Keratinocyte (primary cell): ENCODE measurements around the gene KIAA0586.

ENCODE experiments used
- EZH2 ChIP-seq: IDR thresholded peaks from one replicate; pipeline ENCODE4 v1.6.1; 2012; ENCODE audit warnings: inconsistent platforms, mild to moderate bottlenecking, low read length, moderate library complexity
- TF ChIP-seq, protein P1 (sequence below), 3 experiments: IDR thresholded peaks in 1 of 3; conservative IDR thresholded peaks in 1 of 3; optimal IDR thresholded peaks in 1 of 3; 2 replicates in 2 of 3; 3 replicates in 1 of 3; pipeline versions ENCODE3 to v1.5.1; 2011; ENCODE audit warnings: low read length in 3 of 3, mild to moderate bottlenecking in 3 of 3, moderate library complexity in 2 of 3, control low read depth in 1 of 3, inconsistent platforms in 1 of 3; ENCODE audit not compliant: insufficient read depth in 2 of 3; ENCODE audit errors: extremely low read depth in 1 of 3

DNA sequence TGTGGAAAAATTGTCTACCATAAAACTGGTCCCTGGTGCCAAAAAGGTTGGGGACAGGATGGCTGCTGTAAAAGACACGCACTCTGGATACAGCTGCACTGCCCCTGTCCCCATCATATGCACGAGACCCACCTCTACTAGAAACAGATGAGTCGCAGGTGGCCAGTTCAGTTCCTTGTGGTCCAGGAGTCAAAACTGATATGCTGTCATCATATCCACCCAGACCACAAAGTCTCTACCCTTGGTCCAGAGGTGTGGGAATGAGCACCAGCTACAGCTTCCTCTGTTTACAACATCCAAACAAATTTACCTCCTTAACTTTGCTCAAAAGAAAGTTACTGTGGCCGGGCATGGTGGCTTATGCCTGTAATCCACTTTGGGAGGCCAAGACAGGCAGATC lies 166.5 kb downstream of the KIAA0586 start:
- TF ChIP-seq, protein P1, sequence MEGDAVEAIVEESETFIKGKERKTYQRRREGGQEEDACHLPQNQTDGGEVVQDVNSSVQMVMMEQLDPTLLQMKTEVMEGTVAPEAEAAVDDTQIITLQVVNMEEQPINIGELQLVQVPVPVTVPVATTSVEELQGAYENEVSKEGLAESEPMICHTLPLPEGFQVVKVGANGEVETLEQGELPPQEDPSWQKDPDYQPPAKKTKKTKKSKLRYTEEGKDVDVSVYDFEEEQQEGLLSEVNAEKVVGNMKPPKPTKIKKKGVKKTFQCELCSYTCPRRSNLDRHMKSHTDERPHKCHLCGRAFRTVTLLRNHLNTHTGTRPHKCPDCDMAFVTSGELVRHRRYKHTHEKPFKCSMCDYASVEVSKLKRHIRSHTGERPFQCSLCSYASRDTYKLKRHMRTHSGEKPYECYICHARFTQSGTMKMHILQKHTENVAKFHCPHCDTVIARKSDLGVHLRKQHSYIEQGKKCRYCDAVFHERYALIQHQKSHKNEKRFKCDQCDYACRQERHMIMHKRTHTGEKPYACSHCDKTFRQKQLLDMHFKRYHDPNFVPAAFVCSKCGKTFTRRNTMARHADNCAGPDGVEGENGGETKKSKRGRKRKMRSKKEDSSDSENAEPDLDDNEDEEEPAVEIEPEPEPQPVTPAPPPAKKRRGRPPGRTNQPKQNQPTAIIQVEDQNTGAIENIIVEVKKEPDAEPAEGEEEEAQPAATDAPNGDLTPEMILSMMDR (optimal IDR thresholded peaks at IDR 0.05 in 1 of 3, IDR thresholded peaks at IDR 0.05 in 1 of 3, conservative IDR thresholded peaks at IDR 0.05 in 1 of 3; ENCODE audit: extremely low read depth in 1 of 3, insufficient read depth in 2 of 3, low read length in 3 of 3) = no peak
- no peak for TF ChIP-seq EZH2
